CD4-positive, alpha-beta T cell (primary cell): Measurements from ENCODE around the gene CYP27A1. TPM values are rescaled to one million over a fixed set of nuclear protein-coding genes. Genes with fewer than 3 reads are reported as not detected.
A peak's percentile ranks its signal among the peaks of the same experiment; 100 is the strongest.

ENCODE experiments used
- ATAC-seq: fragments of 200-7000 bp; cut with Tn5 transposase; one replicate; pipeline ENCODE4 v1.10.0; 2022; ENCODE audit warnings: mild to moderate bottlenecking; ENCODE audit not compliant: poor library complexity
- CTCF ChIA-PET: fragments of 350-600 bp; sonication (Branson Sonifier 250); formaldehyde crosslinking; loops from one replicate; lab custom pipeline; 2021; ENCODE audit warnings: antibody characterized with exemption, inconsistent platforms; lab: Charles Lee
- POLR2A ChIA-PET: fragments of 350-600 bp; sonication (Branson Sonifier 250); formaldehyde crosslinking; loops from one replicate; lab custom pipeline; 2021; ENCODE audit warnings: antibody characterized with exemption, inconsistent platforms; lab: Charles Lee
- DNase-seq, 14 experiments: peaks; one replicate each; pipeline ENCODE4 v3.0.0-alpha.2; 2013 to 2020; ENCODE audit warnings: mixed read lengths in 2 of 14
- H3K27ac ChIP-seq, 2 donors: one replicate each; pipeline versions ENCODE4 v1.5.1 to v1.7.0; 2013; ENCODE audit warnings: low read length in 2 of 2, low read depth in 1 of 2, mild to moderate bottlenecking in 1 of 2
- H3K27me3 ChIP-seq, 2 experiments: 1 replicate in 1 of 2; 2 replicates in 1 of 2; pipeline versions ENCODE4 v1.6.1 to v1.7.0; 2013; ENCODE audit warnings: low read length in 2 of 2, control low read depth in 1 of 2, mild to moderate bottlenecking in 1 of 2, moderate library complexity in 1 of 2; ENCODE audit not compliant: insufficient read depth in 2 of 2, control insufficient read depth in 1 of 2
- H3K36me3 ChIP-seq: one replicate; pipeline ENCODE4 v1.6.1; 2013; ENCODE audit warnings: low read length, control low read depth; ENCODE audit not compliant: insufficient read depth
- H3K4me1 ChIP-seq: one replicate; pipeline ENCODE4 v1.6.1; 2013; ENCODE audit warnings: low read length, control low read depth; ENCODE audit not compliant: insufficient read depth
- H3K4me3 ChIP-seq: one replicate; pipeline ENCODE4 v1.5.1; 2013; ENCODE audit warnings: mild to moderate bottlenecking, low read length, moderate library complexity
- H3K9me3 ChIP-seq, 2 experiments: 1 replicate in 1 of 2; 2 replicates in 1 of 2; pipeline versions ENCODE4 v1.6.1 to v1.7.0; 2013; ENCODE audit warnings: low read length in 2 of 2, mild to moderate bottlenecking in 2 of 2, control low read depth in 1 of 2, moderate library complexity in 1 of 2; ENCODE audit not compliant: control insufficient read depth in 1 of 2, insufficient read depth in 1 of 2
- H3K27ac Mint-ChIP-seq: one replicate; pipeline ENCODE4 v1.8.0; 2020; ENCODE audit warnings: mixed read lengths
- H3K27me3 Mint-ChIP-seq: one replicate; pipeline ENCODE4 v1.8.0; 2021; ENCODE audit warnings: mixed read lengths
- H3K36me3 Mint-ChIP-seq: one replicate; pipeline ENCODE4 v1.8.0; 2021; ENCODE audit warnings: low read depth, mixed read lengths
- H3K4me1 Mint-ChIP-seq: one replicate; pipeline ENCODE4 v1.8.0; 2021; ENCODE audit warnings: low read depth, mixed read lengths
- H3K4me3 Mint-ChIP-seq: one replicate; pipeline ENCODE4 v1.8.0; 2020; ENCODE audit warnings: mild to moderate bottlenecking, mixed read lengths
- H3K9me3 Mint-ChIP-seq: one replicate; pipeline ENCODE4 v1.8.0; 2020; ENCODE audit warnings: mixed read lengths
- CTCF ChIP-seq: fragments of 200-600 bp; IDR thresholded peaks from one replicate; pipeline ENCODE4 v1.8.0; 2022; ENCODE audit warnings: antibody characterized with exemption, mild to moderate bottlenecking
- intact Hi-C, 2 experiments: fragments of 100-400 bp; cut with DNase I in 1 of 2; cut with micrococcal nuclease in 1 of 2; formaldehyde crosslinking; loops; one replicate each; pipeline versions ENCODE4 v1.15.1 to v1.9.0; 2023 to 2025; cut with DNase I, micrococcal nuclease
- total RNA-seq, 174 experiments: library from RNA in 2 of 174; stranded (reverse) in 2 of 174; gene quantifications; one replicate each; pipeline ENCODE4 v1.2.3 and lab custom pipeline; 2021 to 2026

Gene CYP27A1
- total RNA-seq, 2 experiments from 2014 or later, result 0.28 TPM; not detected in 1

- CTCF ChIA-PET, result no interaction called here
- no peak for TF ChIP-seq CTCF
Observed at GRCh38 chr2:218815649-218816048, 33.7 kb downstream of the CYP27A1 start.

GRCh38 chr2:218816561-218817011 lies 34.6 kb downstream of the CYP27A1 start:
- Mint-ChIP-seq H3K27ac (no peak overlapping the region), H3K9me3 (no peaks in the 10 kb centered on the region)

More at GRCh38 chr2:218815649-218816048, 33.7 kb downstream of the CYP27A1 start:
- Histone ChIP-seq H3K4me1 (no peaks in the 10 kb centered on the region), H3K36me3 (no peaks in the 10 kb centered on the region), H3K4me3 (no peak overlapping the region), H3K27me3 (peaks cover 7 to 9% of the 10 kb centered on the region in 2 experiments), H3K27ac (no peak overlapping the region), H3K9me3 (no peaks in the 10 kb centered on the region)
- Mint-ChIP-seq H3K27me3 (peaks cover 22% of the 10 kb centered on the region), H3K4me3 (no peak overlapping the region), H3K9me3 (no peaks in the 10 kb centered on the region), H3K27ac (no peak overlapping the region), H3K36me3 (no peaks in the 10 kb centered on the region), H3K4me1 (no peaks in the 10 kb centered on the region)
- intact Hi-C loops, result no loop called here
- DNase-seq, result no peak
- ATAC-seq, result no peak
- POLR2A ChIA-PET, result no interaction called here

GRCh38 chr2:218819093-218819492 lies 37.1 kb downstream of the CYP27A1 start:
- intact Hi-C loops, result no loop called here
- Mint-ChIP-seq H3K4me3 (no peak overlapping the region), H3K27ac (no peak overlapping the region), H3K4me1 (no peaks in the 10 kb centered on the region), H3K9me3 (no peaks in the 10 kb centered on the region), H3K27me3 (peaks cover 12% of the 10 kb centered on the region), H3K36me3 (no peaks in the 10 kb centered on the region)
- no peaks in the 10 kb centered on the region for H3K4me1 ChIP-seq
- DNase-seq, result peak in 1 of 14 experiments; percentile 25
- no peak overlapping the region for H3K4me3 ChIP-seq
- CTCF ChIA-PET, result no interaction called here
- POLR2A ChIA-PET, result no interaction called here
- no peak overlapping the region for H3K27ac ChIP-seq
- no peak for TF ChIP-seq CTCF
- H3K9me3 ChIP-seq, result no peaks in the 10 kb centered on the region
- ATAC-seq, result no peak
- H3K36me3 ChIP-seq, result no peaks in the 10 kb centered on the region
- H3K27me3 ChIP-seq, result peaks cover 0 to 2% of the 10 kb centered on the region in 2 experiments

More at GRCh38 chr2:218816561-218817011, 34.6 kb downstream of the CYP27A1 start:
- Histone ChIP-seq H3K36me3 (no peaks in the 10 kb centered on the region), H3K27ac (no peak overlapping the region), H3K27me3 (peaks cover 5 to 7% of the 10 kb centered on the region in 2 experiments), H3K4me3 (no peak overlapping the region), H3K9me3 (no peaks in the 10 kb centered on the region), H3K4me1 (no peaks in the 10 kb centered on the region)
- Mint-ChIP-seq H3K4me1 (no peaks in the 10 kb centered on the region), H3K27me3 (peaks cover 20% of the 10 kb centered on the region), H3K36me3 (no peaks in the 10 kb centered on the region), H3K4me3 (no peak overlapping the region)
- no peak for DNase-seq
- TF ChIP-seq CTCF, result no peak
- ChIA-PET CTCF (no interaction called here), POLR2A (no interaction called here)
- intact Hi-C loops, result no loop called here
- ATAC-seq, result no peak
